Measurements from ENCODE around the gene IGSF21.
A peak's percentile ranks its signal among the peaks of the same experiment; 100 is the strongest.

Gene IGSF21

GRCh38 chr1:18187054-18187453, 79.5 kb downstream of the IGSF21 start:
- no peak for DNase-seq

GRCh38 chr1:18188820-18189517, 81.4 kb downstream of the IGSF21 start:
- no peak for DNase-seq

GRCh38 chr1:18190598-18190997, 83.0 kb downstream of the IGSF21 start:
- DNase-seq = no peak

GRCh38 chr1:18191037-18191436, 83.4 kb downstream of the IGSF21 start:
- no peak for DNase-seq

GRCh38 chr1:18191481-18192155, 84.0 kb downstream of the IGSF21 start:
- DNase-seq = no peak

- DNase-seq = no peak
These were observed 84.6 kb downstream of the IGSF21 start for GRCh38 chr1:18192182-18192581.

- no peak for DNase-seq
These were observed 85.4 kb downstream of the IGSF21 start for GRCh38 chr1:18192974-18193373.

- DNase-seq = no peak
These were observed 89.7 kb downstream of the IGSF21 start for GRCh38 chr1:18197299-18197698.

- no peak for DNase-seq
These were observed 90.7 kb downstream of the IGSF21 start for GRCh38 chr1:18198260-18198659.

- no peak for DNase-seq
These were observed 91.9 kb downstream of the IGSF21 start for GRCh38 chr1:18199462-18199861.

GRCh38 chr1:18200136-18200717, 92.6 kb downstream of the IGSF21 start:
- DNase-seq = no peak

- no peak for DNase-seq
These were observed 93.3 kb downstream of the IGSF21 start for GRCh38 chr1:18200918-18201317.

- no peak for DNase-seq
These were observed 94.6 kb downstream of the IGSF21 start for GRCh38 chr1:18201997-18202719.

GRCh38 chr1:18203645-18204044, 96.0 kb downstream of the IGSF21 start:
- DNase-seq = no peak

- no peak for DNase-seq
These were observed 97.0 kb downstream of the IGSF21 start for GRCh38 chr1:18204575-18204974.

- no peak for DNase-seq
These were observed 97.7 kb downstream of the IGSF21 start for GRCh38 chr1:18205319-18205718.

- no peak for DNase-seq
These were observed 104.2 kb downstream of the IGSF21 start for GRCh38 chr1:18211764-18212163.

- peak; percentile 48 for DNase-seq
These were observed 109.9 kb downstream of the IGSF21 start for GRCh38 chr1:18217398-18218043.

- no peak for DNase-seq
These were observed 122.0 kb downstream of the IGSF21 start for GRCh38 chr1:18229625-18230024.

- no peak for DNase-seq
These were observed 122.7 kb downstream of the IGSF21 start for GRCh38 chr1:18230321-18230720.

- DNase-seq = no peak
These were observed 123.2 kb downstream of the IGSF21 start for GRCh38 chr1:18230840-18231239.

- DNase-seq = no peak
These were observed 124.5 kb downstream of the IGSF21 start for GRCh38 chr1:18232052-18232451.
